ENCODE results near the gene RIN3.

The RIN3 gene

DNA sequence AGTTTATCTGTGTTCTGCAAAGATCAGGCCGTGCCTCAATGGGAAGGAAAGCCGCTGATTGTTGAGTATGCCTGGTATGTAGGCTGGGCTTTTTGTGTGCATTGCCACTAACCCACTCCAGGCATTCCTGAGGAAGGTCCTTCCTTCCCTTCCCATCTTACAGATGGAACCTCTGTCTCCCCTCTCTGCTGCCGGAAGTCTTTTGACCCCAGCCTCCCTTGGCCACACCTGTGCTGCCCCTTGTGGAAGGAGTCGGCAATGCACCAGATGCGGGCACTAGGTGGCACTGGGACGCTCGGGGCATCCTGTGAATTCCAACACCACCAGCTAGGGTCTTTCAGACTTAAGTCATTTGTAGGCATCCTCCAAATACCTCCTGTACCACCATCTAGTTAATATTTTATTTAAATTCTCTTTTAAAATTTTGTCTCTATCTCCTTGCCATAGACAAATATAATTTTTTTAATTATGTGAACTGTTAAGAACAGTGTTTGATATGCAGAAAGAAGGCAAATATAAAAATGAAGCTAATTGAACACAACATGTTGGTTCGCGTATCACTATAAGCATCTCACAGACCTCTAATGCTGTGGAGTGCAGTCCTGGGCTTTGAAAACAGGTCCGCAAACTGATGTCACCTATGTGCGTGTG is 99.6 kb downstream of the RIN3 start:
- peak; percentile 71 for DNase-seq (ENCODE audit: extremely low spot score)
- ChIA-PET POLR2A (no interaction called here), CTCF (interaction anchor here (0.6 to 1.5 kb wide), 5 partner anchors 21 to 166 kb away, joined by 3 to 4 read pairs (median 3); no protein-coding TSS in a partner anchor)
- TF ChIP-seq NFRKB (IDR thresholded peaks at IDR 0.05), result no peak
- TF ChIP-seq BHLHE40 (IDR thresholded peaks at IDR 0.05; ENCODE audit: borderline replicate concordance), result no peak
- no peak for TF ChIP-seq SP1 (IDR thresholded peaks at IDR 0.05)
- TF ChIP-seq CTBP1 (IDR thresholded peaks at IDR 0.05; ENCODE audit: borderline replicate concordance), result no peak
- no peak for TF ChIP-seq TARDBP (IDR thresholded peaks at IDR 0.05)
- no peak for TF ChIP-seq ZNF384 (IDR thresholded peaks at IDR 0.05)
- no peak for TF ChIP-seq FOXA1 (IDR thresholded peaks at IDR 0.05)
- TF ChIP-seq L3MBTL2 (conservative IDR thresholded peaks at IDR 0.05), result no peak
- TF ChIP-seq LEF1 (IDR thresholded peaks at IDR 0.05; ENCODE audit: borderline replicate concordance), result no peak
- TF ChIP-seq FOXM1 (IDR thresholded peaks at IDR 0.05; ENCODE audit: borderline replicate concordance), result no peak
- TF ChIP-seq, protein P1, sequence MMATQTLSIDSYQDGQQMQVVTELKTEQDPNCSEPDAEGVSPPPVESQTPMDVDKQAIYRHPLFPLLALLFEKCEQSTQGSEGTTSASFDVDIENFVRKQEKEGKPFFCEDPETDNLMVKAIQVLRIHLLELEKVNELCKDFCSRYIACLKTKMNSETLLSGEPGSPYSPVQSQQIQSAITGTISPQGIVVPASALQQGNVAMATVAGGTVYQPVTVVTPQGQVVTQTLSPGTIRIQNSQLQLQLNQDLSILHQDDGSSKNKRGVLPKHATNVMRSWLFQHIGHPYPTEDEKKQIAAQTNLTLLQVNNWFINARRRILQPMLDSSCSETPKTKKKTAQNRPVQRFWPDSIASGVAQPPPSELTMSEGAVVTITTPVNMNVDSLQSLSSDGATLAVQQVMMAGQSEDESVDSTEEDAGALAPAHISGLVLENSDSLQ (IDR thresholded peaks at IDR 0.05), result no peak
- TF ChIP-seq SUZ12 (IDR thresholded peaks at IDR 0.05), result no peak
- no peak for TF ChIP-seq ELF4 (IDR thresholded peaks at IDR 0.05)
- no peak for TF ChIP-seq ARNT (IDR thresholded peaks at IDR 0.05)
- TF ChIP-seq FOXK2 (IDR thresholded peaks at IDR 0.05), result no peak
- TF ChIP-seq HDGF (IDR thresholded peaks at IDR 0.05; ENCODE audit: borderline replicate concordance), result no peak

DNA sequence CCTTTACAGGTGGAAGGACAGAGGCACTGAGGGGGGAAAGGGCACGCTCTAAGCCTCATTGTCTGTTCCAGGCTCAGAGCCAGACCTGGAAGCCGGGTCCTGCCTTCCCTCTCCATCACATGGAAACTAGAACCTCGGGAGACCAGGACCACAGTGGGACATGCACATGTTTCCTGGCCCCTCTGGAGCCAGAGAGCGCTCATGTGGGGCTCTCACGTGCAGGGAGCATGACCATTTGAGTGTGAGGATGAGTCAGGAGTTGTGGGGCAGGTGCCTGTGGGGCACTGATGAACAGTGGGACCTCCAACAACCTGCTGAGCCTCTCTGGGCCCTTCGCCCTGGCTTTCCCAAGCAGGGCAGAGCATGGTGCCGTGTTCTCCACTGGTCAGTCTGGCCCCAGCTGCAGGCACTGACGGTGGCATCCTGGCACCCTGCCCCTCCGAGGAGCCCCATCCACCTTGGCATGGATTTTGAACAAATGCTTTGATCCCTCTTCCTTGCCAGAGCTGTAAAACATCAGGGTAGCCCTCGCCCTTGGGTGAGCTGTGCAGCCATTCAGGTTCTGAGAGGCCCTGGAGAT is 100.2 kb downstream of the RIN3 start:
- no peak for TF ChIP-seq FOXA1 (IDR thresholded peaks at IDR 0.05)
- TF ChIP-seq ARNT (IDR thresholded peaks at IDR 0.05), result no peak
- TF ChIP-seq FOXM1 (IDR thresholded peaks at IDR 0.05; ENCODE audit: borderline replicate concordance), result no peak
- POLR2A ChIA-PET, result no interaction called here
- CTCF ChIA-PET, result interaction anchor here (0.6 to 1.5 kb wide), 5 partner anchors 20 to 165 kb away, joined by 3 to 4 read pairs (median 3); no protein-coding TSS in a partner anchor
- DNase-seq (ENCODE audit: extremely low spot score), result no peak

- no peak for DNase-seq (ENCODE audit: extremely low spot score)
- POLR2A ChIA-PET, result no interaction called here
- TF ChIP-seq L3MBTL2 (conservative IDR thresholded peaks at IDR 0.05) (no peak), NFRKB (IDR thresholded peaks at IDR 0.05) (no peak), SUZ12 (IDR thresholded peaks at IDR 0.05) (no peak), ARNT (IDR thresholded peaks at IDR 0.05) (no peak), SP1 (IDR thresholded peaks at IDR 0.05) (no peak), TARDBP (IDR thresholded peaks at IDR 0.05) (no peak), CTBP1 (IDR thresholded peaks at IDR 0.05; ENCODE audit: borderline replicate concordance) (no peak), ELF4 (IDR thresholded peaks at IDR 0.05) (no peak), ZNF384 (IDR thresholded peaks at IDR 0.05) (no peak), FOXK2 (IDR thresholded peaks at IDR 0.05) (no peak), FOXA1 (IDR thresholded peaks at IDR 0.05) (no peak), FOXM1 (IDR thresholded peaks at IDR 0.05; ENCODE audit: borderline replicate concordance) (no peak), HDGF (IDR thresholded peaks at IDR 0.05; ENCODE audit: borderline replicate concordance) (no peak), LEF1 (IDR thresholded peaks at IDR 0.05; ENCODE audit: borderline replicate concordance) (no peak), BHLHE40 (IDR thresholded peaks at IDR 0.05; ENCODE audit: borderline replicate concordance) (no peak)
- TF ChIP-seq, protein P1 (IDR thresholded peaks at IDR 0.05), result no peak
- CTCF ChIA-PET, result no interaction called here
These were observed 101.9 kb downstream of the RIN3 start for GRCh38 chr14:92615451-92615850.

GRCh38 chr14:92616178-92616577 is 102.6 kb downstream of the RIN3 start:
- CTCF ChIA-PET, result no interaction called here

DNA sequence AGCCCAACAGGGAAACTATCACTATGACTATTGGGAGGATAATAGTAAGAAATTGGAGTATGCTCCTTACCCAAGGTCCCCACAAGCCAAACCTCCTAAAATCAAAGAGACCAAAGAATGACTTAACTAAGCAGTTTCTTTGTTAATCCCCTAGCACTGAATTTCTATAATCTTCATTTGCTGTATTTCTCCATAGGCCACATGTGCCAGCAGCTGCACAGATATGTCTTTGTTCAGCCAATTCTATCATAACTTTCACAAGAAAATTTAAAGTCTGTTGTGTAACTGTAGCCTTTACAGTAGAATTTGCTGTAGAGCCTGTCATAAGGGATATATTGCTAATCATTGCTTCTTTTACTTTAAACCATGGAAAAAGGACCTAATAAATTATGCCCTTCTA is 104.0 kb downstream of the RIN3 start:
- TF ChIP-seq, protein P1 (IDR thresholded peaks at IDR 0.05), result no peak
- no peak for TF ChIP-seq BHLHE40 (IDR thresholded peaks at IDR 0.05; ENCODE audit: borderline replicate concordance)
- no peak for DNase-seq (ENCODE audit: extremely low spot score)
- ChIA-PET CTCF (no interaction called here), POLR2A (no interaction called here)

More at GRCh38 chr14:92616178-92616577, 102.6 kb downstream of the RIN3 start:
- DNase-seq (ENCODE audit: extremely low spot score), result no peak
- TF ChIP-seq FOXM1 (IDR thresholded peaks at IDR 0.05; ENCODE audit: borderline replicate concordance) (no peak), FOXK2 (IDR thresholded peaks at IDR 0.05) (no peak), TARDBP (IDR thresholded peaks at IDR 0.05) (no peak), NFRKB (IDR thresholded peaks at IDR 0.05) (no peak), LEF1 (IDR thresholded peaks at IDR 0.05; ENCODE audit: borderline replicate concordance) (no peak), SUZ12 (IDR thresholded peaks at IDR 0.05) (no peak), HDGF (IDR thresholded peaks at IDR 0.05; ENCODE audit: borderline replicate concordance) (no peak), ARNT (IDR thresholded peaks at IDR 0.05) (no peak), SP1 (IDR thresholded peaks at IDR 0.05) (no peak)
- TF ChIP-seq, protein P1 (IDR thresholded peaks at IDR 0.05), result no peak
- POLR2A ChIA-PET, result no interaction called here
